Heart right ventricle (tissue), 16 donors: ENCODE results near the gene IGSF3. TPM values are rescaled to one million over a fixed set of nuclear protein-coding genes. Genes with fewer than 3 reads are reported as not detected.
"Not testable (repeated sequence)": the region's sequence is repeated elsewhere in the genome, so short reads cannot be mapped to it uniquely, and the experiment has no call there.

Source experiments
- ATAC-seq, 8 donors: fragments of 200-7000 bp; cut with Tn5 transposase; one replicate each; pipeline ENCODE4 v1.9.1; 2020; ENCODE audit warnings: mild to moderate bottlenecking in 8 of 8, moderate library complexity in 8 of 8, moderate number of reproducible peaks in 1 of 8
- DNase-seq, 2 donors: peaks; one replicate each; pipeline ENCODE4 v3.0.0-alpha.2; 2020
- H3K27ac ChIP-seq, 10 donors: fragments of 200-600 bp; sonication (generic) in 2 of 10; one replicate each; pipeline versions ENCODE4 v1.5.0 to v1.8.0; 2020 to 2022; ENCODE audit warnings: mild to moderate bottlenecking in 3 of 10
- H3K27me3 ChIP-seq, 7 donors: fragments of 200-600 bp; one replicate each; pipeline ENCODE4 v1.8.0; 2021 to 2022; ENCODE audit warnings: mild to moderate bottlenecking in 2 of 7
- H3K36me3 ChIP-seq, 9 donors: fragments of 200-600 bp; sonication (generic) in 1 of 9; one replicate each; pipeline versions ENCODE4 v1.5.0 to v1.8.0; 2020 to 2022; ENCODE audit warnings: mild to moderate bottlenecking in 2 of 9
- H3K4me1 ChIP-seq, 9 donors: fragments of 200-600 bp; sonication (generic) in 1 of 9; one replicate each; pipeline versions ENCODE4 v1.5.0 to v1.8.0; 2020 to 2022; ENCODE audit warnings: mild to moderate bottlenecking in 4 of 9
- H3K4me3 ChIP-seq, 10 donors: fragments of 200-600 bp; sonication (generic) in 2 of 10; one replicate each; pipeline versions ENCODE4 v1.5.0 to v1.8.0; 2020 to 2022; ENCODE audit warnings: mild to moderate bottlenecking in 7 of 10, moderate library complexity in 2 of 10
- H3K9me3 ChIP-seq, 11 donors: fragments of 200-600 bp in 10 of 11; sonication (generic) in 2 of 11; one replicate each; pipeline versions ENCODE4 v1.5.0 to v1.8.0; 2013 to 2022; ENCODE audit warnings: mild to moderate bottlenecking in 2 of 11, control low read depth in 1 of 11, moderate library complexity in 1 of 11
- WGBS, 2 donors: extraction: QIAGEN DNeasy Blood & Tissue Kit; methylation state at CpG; one replicate each; pipeline ENCODE4 v1.1.7; 2013; ENCODE audit warnings: inconsistent platforms in 1 of 2; 5-methylcytosine and 5-hydroxymethylcytosine counted together
- intact Hi-C, 10 donors: fragments of 100-400 bp; cut with DNase I; formaldehyde crosslinking; loops; one replicate each; pipeline versions ENCODE4 v1.11.1 to v1.14.2; 2022
- polyA plus RNA-seq, 2 donors: library from polyadenylated mRNA; stranded (reverse); fragments of 200-250 nt; gene quantifications; one replicate each; pipeline ENCODE4 v1.2.3, GENCODE V29; 2013
- total RNA-seq, 10 donors: library from RNA; stranded (reverse); fragmentation: NEBNext Ultra II Directional in 3 of 10; extraction: Animal tissue kit (Norgen Biotek cat#: 25700) in 3 of 10; gene quantifications; one replicate each; pipeline versions ENCODE4 v1.2.1 to v1.2.4, GENCODE V29; 2021 to 2023
- donor health status: Arrhythmogenic right ventricular cardiomyopathy.
- donor health status: ischemic (EF 13 %, LVEDD 7.1; RV severe dilation, severe dysfunction).
- donor health status: healthy with polysubstance abuse.
- donor health status: DM: no; HTN: yes; CAD: no.
- donor health status: DM: no; HTN: no; CAD: no.
- donor health status: ischemic (EF 25% LVEDD 6.9; RV normal size, moderate dysfunction).
- donor health status: ischemic (EF 25% LVEDD 5.7; RV mildly dilated, moderate dysfunction).
- donor health status: healthy.
- donor health status: DM: yes; HTN: yes; CAD: no.
- donor health status: Ischemic cardiomyopathy.
- donor health status: ischemic (EF 35%, LVEDD 5.7; RV mildly dilated, moderate dysfunction).
- donor health status: nonischemic (EF 11% LVEDD 7.7; RV severe dilation, severe dysfunction).
- donor health status: DM: yes; HTN: yes; CAD: no.
- donor health status: PGD.
- donor health status: ischemic (EF 29% LVEDD 5.4; RV normal size, mild dysfunction).
- donor health status: nonischemic (EF 23%, LVEDD 6.1; RV moderate dilation, normal function).

Gene IGSF3
- total and polyA plus RNA-seq, 12 donors = 4.0 to 21.2 (median 12.8) TPM

- H3K9me3 ChIP-seq, H3K4me3 ChIP-seq, DNase-seq, H3K27me3 ChIP-seq, H3K36me3 ChIP-seq, ATAC-seq, intact Hi-C loops: not testable (repeated sequence)
- Histone ChIP-seq H3K4me1 (peaks cover 0 to 41% (median 14%) of the 10 kb centered on the region in 9 donors), H3K27ac (peak overlapping the region in 1 of 10 donors; percentile 56)
- WGBS, 2 donors = 70 to 73% methylated on average over 7 to 8 of the region's 8 CpGs
Measured at GRCh38 chr1:116647186-116647585, 20.3 kb downstream of the IGSF3 start.

- H3K36me3 ChIP-seq, H3K4me3 ChIP-seq, ATAC-seq, H3K9me3 ChIP-seq, H3K27me3 ChIP-seq, intact Hi-C loops: not testable (repeated sequence)
- 37 to 39% methylated on average over 9 of the region's 9 CpGs for WGBS, 2 donors
- DNase-seq = peak in 1 of 2 donors; percentile 24
- peak overlapping the region in 6 of 10 donors; percentile 9 to 58 (median 40) for H3K27ac ChIP-seq
- H3K4me1 ChIP-seq = peaks cover 0 to 40% (median 14%) of the 10 kb centered on the region in 9 donors
Measured at GRCh38 chr1:116646673-116647170, 20.8 kb downstream of the IGSF3 start.

- ATAC-seq, H3K4me3 ChIP-seq, intact Hi-C loops: not testable (repeated sequence)
Measured at GRCh38 chr1:116645802-116646672, 21.5 kb downstream of the IGSF3 start.

GRCh38 chr1:116644993-116645392, 22.5 kb downstream of the IGSF3 start:
- 93 to 97% methylated on average over 2 of the region's 2 CpGs for WGBS, 2 donors
- H3K4me3 ChIP-seq, DNase-seq, H3K27me3 ChIP-seq, ATAC-seq, intact Hi-C loops, H3K36me3 ChIP-seq, H3K9me3 ChIP-seq: not testable (repeated sequence)
- H3K4me1 ChIP-seq = peaks cover 0 to 32% (median 14%) of the 10 kb centered on the region in 9 donors
- peak overlapping the region in 1 of 10 donors; percentile 58 for H3K27ac ChIP-seq

More at GRCh38 chr1:116645802-116646672, 21.5 kb downstream of the IGSF3 start:
- H3K27me3 ChIP-seq, H3K9me3 ChIP-seq, H3K36me3 ChIP-seq: not testable (repeated sequence)
- 35 to 39% methylated on average over 16 of the region's 16 CpGs for WGBS, 2 donors
- peak overlapping the region in 5 of 10 donors; percentile 9 to 58 (median 48) for H3K27ac ChIP-seq
- H3K4me1 ChIP-seq = peaks cover 0 to 36% (median 14%) of the 10 kb centered on the region in 9 donors
- peak in 1 of 2 donors; percentile 18 for DNase-seq

GRCh38 chr1:116644096-116644495, 23.4 kb downstream of the IGSF3 start:
- H3K4me3 ChIP-seq, intact Hi-C loops, DNase-seq, H3K36me3 ChIP-seq, H3K9me3 ChIP-seq, ATAC-seq, H3K27ac ChIP-seq, H3K27me3 ChIP-seq: not testable (repeated sequence)
- 73 to 78% methylated on average over 5 of the region's 5 CpGs for WGBS, 2 donors
- H3K4me1 ChIP-seq = peaks cover 0 to 30% (median 14%) of the 10 kb centered on the region in 9 donors

GRCh38 chr1:116643281-116643751, 24.2 kb downstream of the IGSF3 start:
- DNase-seq, H3K27me3 ChIP-seq, H3K9me3 ChIP-seq, intact Hi-C loops, ATAC-seq, H3K36me3 ChIP-seq, H3K4me3 ChIP-seq, H3K27ac ChIP-seq: not testable (repeated sequence)
- WGBS, 2 donors = 84 to 90% methylated on average over 12 of the region's 12 CpGs
- peaks cover 0 to 24% (median 12%) of the 10 kb centered on the region in 9 donors for H3K4me1 ChIP-seq

- WGBS, 2 donors = 80 to 82% methylated on average over 14 of the region's 14 CpGs
- H3K27ac ChIP-seq, H3K4me3 ChIP-seq, DNase-seq, ATAC-seq, H3K9me3 ChIP-seq, H3K36me3 ChIP-seq, intact Hi-C loops, H3K27me3 ChIP-seq: not testable (repeated sequence)
- peaks cover 0 to 22% (median 12%) of the 10 kb centered on the region in 9 donors for H3K4me1 ChIP-seq
Measured at GRCh38 chr1:116642311-116643280, 24.9 kb downstream of the IGSF3 start.

- H3K36me3 ChIP-seq, intact Hi-C loops, ATAC-seq, H3K9me3 ChIP-seq, H3K27me3 ChIP-seq, H3K4me1 ChIP-seq, H3K4me3 ChIP-seq, DNase-seq: not testable (repeated sequence)
- 73 to 88% methylated on average over 2 of the region's 2 CpGs for whole genome bisulfite sequencing, 2 donors
- peak overlapping the region in 2 of 10 donors; percentile 7 to 15 for H3K27ac ChIP-seq
Measured at GRCh38 chr1:116637583-116637982, 29.9 kb downstream of the IGSF3 start.

GRCh38 chr1:116636584-116636983, 30.9 kb downstream of the IGSF3 start:
- DNase-seq, intact Hi-C loops, H3K4me1 ChIP-seq, H3K36me3 ChIP-seq, H3K4me3 ChIP-seq, ATAC-seq, H3K9me3 ChIP-seq, H3K27me3 ChIP-seq: not testable (repeated sequence)
- 39 to 60% methylated on average over 5 of the region's 6 CpGs for WGBS, 2 donors
- H3K27ac ChIP-seq = peak overlapping the region in 1 of 10 donors; percentile 15

GRCh38 chr1:116634386-116634785, 33.1 kb downstream of the IGSF3 start:
- H3K4me1 ChIP-seq, H3K27ac ChIP-seq, H3K27me3 ChIP-seq, DNase-seq, H3K4me3 ChIP-seq, ATAC-seq, H3K9me3 ChIP-seq, H3K36me3 ChIP-seq, intact Hi-C loops: not testable (repeated sequence)
- 58 to 70% methylated on average over 4 of the region's 4 CpGs for WGBS, 2 donors
